Astrocyte of the spinal cord (primary cell): Measurements from ENCODE around the gene STAB2.

ENCODE experiments used
- DNase-seq: peaks from one replicate; pipeline ENCODE4 v3.0.0; 2011; ENCODE audit warnings: low read depth, low spot score
- H3K4me3 ChIP-seq: 2 replicates; pipeline ENCODE4 v1.5.1; 2011; ENCODE audit warnings: low read depth, mild to moderate bottlenecking, low read length, moderate library complexity
- CTCF ChIP-seq: IDR thresholded peaks from 2 replicates; pipeline ENCODE4 v1.5.1; 2012; ENCODE audit warnings: low read depth, mild to moderate bottlenecking, low read length, inconsistent platforms
- in situ Hi-C: cut with HindIII; loops from 2 replicates; pipeline ENCODE4 v1.10.0; 2017; ENCODE audit warnings: low sequenced_read_pairs

STAB2 gene

GRCh38 chr12:103731539-103731938 is 144.5 kb downstream of the STAB2 start:
- no peak for DNase-seq
- H3K4me3 ChIP-seq = no peak overlapping the region
- TF ChIP-seq CTCF = no peak
- in situ Hi-C loops = no loop called here

GRCh38 chr12:103734863-103735262 is 147.8 kb downstream of the STAB2 start:
- H3K4me3 ChIP-seq = no peak overlapping the region
- no peak for DNase-seq
- in situ Hi-C loops = no loop called here
- TF ChIP-seq CTCF = no peak

- TF ChIP-seq CTCF = no peak
- no peak overlapping the region for H3K4me3 ChIP-seq
- DNase-seq = no peak
- in situ Hi-C loops = no loop called here
Measured at GRCh38 chr12:103735291-103735690, 148.2 kb downstream of the STAB2 start.

- no peak overlapping the region for H3K4me3 ChIP-seq
- no peak for TF ChIP-seq CTCF
- DNase-seq = no peak
- in situ Hi-C loops = no loop called here
Measured at GRCh38 chr12:103736572-103736971, 149.5 kb downstream of the STAB2 start.

DNA sequence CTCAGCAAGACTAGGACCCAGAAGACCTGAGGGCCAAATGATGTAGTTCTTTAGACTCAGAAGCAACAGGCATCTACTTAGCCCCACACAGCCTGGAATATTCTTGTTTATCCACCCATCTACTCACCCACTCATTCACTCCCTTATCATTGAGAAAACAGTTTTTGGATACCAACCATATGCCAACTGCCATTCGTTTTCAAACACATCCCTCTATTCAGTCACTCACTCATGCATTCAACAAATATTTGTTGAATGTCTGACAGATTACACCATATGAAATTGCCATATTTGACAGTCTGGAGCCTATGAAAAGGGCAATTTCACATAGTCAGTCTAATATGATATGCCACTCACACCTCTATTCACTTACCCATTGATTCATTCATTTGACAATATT is 150.8 kb downstream of the STAB2 start:
- TF ChIP-seq CTCF = no peak
- in situ Hi-C loops = no loop called here
- H3K4me3 ChIP-seq = no peak overlapping the region
- no peak for DNase-seq

DNA sequence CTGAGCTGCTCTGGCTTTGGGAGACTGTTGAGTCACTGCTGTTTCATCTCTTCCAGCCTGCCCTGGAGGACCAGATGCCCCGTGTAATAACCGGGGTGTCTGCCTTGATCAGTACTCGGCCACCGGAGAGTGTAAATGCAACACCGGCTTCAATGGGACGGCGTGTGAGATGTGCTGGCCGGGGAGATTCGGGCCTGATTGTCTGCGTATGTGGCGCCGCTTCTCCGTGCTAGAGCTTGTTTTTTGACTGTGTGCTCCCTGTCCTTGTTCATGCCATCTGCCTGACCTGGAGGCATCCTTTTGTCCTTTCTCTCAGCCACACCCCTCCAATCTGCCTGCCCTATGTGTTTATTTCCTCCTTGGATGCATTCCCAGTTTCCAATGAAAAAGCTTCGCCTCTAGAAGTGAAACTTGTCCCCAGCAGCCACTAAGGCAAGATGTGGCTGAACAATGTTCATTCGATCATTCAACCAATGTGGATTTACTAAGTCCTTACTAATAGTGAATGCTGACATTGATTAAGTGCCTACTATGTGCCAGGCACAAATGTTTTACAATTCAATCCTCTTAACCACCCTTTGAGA is 155.4 kb downstream of the STAB2 start:
- TF ChIP-seq CTCF = no peak
- DNase-seq = no peak
- in situ Hi-C loops = no loop called here
- H3K4me3 ChIP-seq = no peak overlapping the region

- H3K4me3 ChIP-seq = no peak overlapping the region
- in situ Hi-C loops = no loop called here
- DNase-seq = no peak
- TF ChIP-seq CTCF = no peak
Measured at GRCh38 chr12:103743788-103744187, 156.7 kb downstream of the STAB2 start.
